SK-N-SH (cell line): ENCODE data around the gene HYCC1.

ENCODE experiments used
- CTCF ChIP-seq: fragments of 200-600 bp; sonication (generic); IDR thresholded peaks from 2 replicates; pipeline ENCODE4 v1.6.1; 2017; ENCODE audit warnings: antibody characterized with exemption, mild to moderate bottlenecking, moderate library complexity
- ELF1 ChIP-seq: IDR thresholded peaks from 2 replicates; pipeline ENCODE4 v1.4.0; 2012
- EZH2phosphoT487 ChIP-seq: fragments of 200-600 bp; sonication (generic); IDR thresholded peaks from 2 replicates; pipeline ENCODE4 v1.6.1; 2017; ENCODE audit warnings: low read depth, mixed run types, mild to moderate bottlenecking, antibody characterized with exemption, moderate library complexity, borderline replicate concordance
- GABPA ChIP-seq: IDR thresholded peaks from 2 replicates; pipeline ENCODE4 v1.4.0; 2012; ENCODE audit warnings: low read depth, mild to moderate bottlenecking
- MXI1 ChIP-seq: IDR thresholded peaks from 2 replicates; pipeline ENCODE4 v1.6.1; 2012; ENCODE audit warnings: mild to moderate bottlenecking, low read depth, low read length, improper control_type of control experiment
- POLR2AphosphoS5 ChIP-seq: IDR thresholded peaks from 2 replicates; pipeline ENCODE4 v1.6.1; 2012; ENCODE audit warnings: low read depth, low read length
- REST ChIP-seq: IDR thresholded peaks from 2 replicates; pipeline ENCODE4 v1.6.1; 2012; ENCODE audit warnings: mild to moderate bottlenecking, low read depth, low read length, moderate library complexity
- RXRA ChIP-seq: IDR thresholded peaks from 2 replicates; pipeline ENCODE4 v1.4.0; 2012; ENCODE audit warnings: low read depth, mild to moderate bottlenecking, borderline replicate concordance
- TAF1 ChIP-seq: IDR thresholded peaks from 2 replicates; pipeline ENCODE4 v1.6.1; 2012; ENCODE audit warnings: low read depth, mild to moderate bottlenecking, low read length, moderate library complexity, borderline replicate concordance
- TEAD4 ChIP-seq: IDR thresholded peaks from 2 replicates; pipeline ENCODE4 v1.4.0; 2012; ENCODE audit warnings: mild to moderate bottlenecking, borderline replicate concordance; ENCODE audit not compliant: insufficient read depth

- no peak for TF ChIP-seq POLR2AphosphoS5
- TF ChIP-seq CTCF = no peak
- TF ChIP-seq ELF1 = no peak
- TF ChIP-seq GABPA = no peak
- no peak for TF ChIP-seq MXI1
- TF ChIP-seq RXRA = no peak
- no peak for TF ChIP-seq TAF1
- no peak for TF ChIP-seq TEAD4
- TF ChIP-seq REST = no peak
- TF ChIP-seq EZH2phosphoT487 = no peak
Observed at GRCh38 chr7:22972207-22972606, 41.7 kb downstream of the HYCC1 start.
